Measurements from ENCODE around the gene NAA80.

DNA sequence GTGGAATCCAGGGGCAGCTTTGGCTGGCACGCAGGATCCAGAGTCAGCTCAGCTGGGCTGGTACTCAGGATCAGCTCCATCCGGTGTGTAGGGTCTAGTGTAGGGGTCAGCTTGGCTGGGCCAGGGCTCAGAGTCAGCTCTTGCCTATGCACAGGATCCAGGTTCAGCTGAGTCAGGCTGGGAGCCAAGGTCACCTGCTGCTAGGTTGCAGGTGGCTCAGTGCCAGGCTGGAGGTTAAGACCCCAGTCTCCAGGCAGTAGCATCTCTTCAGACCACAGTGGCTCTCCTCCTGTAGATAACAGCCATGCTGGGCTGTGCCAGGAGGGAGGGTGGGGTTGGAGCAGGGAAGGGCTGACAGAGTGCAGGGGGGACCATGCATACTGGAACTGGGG is 1.8 kb downstream of the NAA80 start:
- TF ChIP-seq CTCF (conservative IDR thresholded peaks at IDR 0.05; ENCODE audit: low read depth, low read length) (no peak), EZH2 (IDR thresholded peaks at IDR 0.05; ENCODE audit: borderline replicate concordance, low read depth, low read length, poor library complexity, severe bottlenecking) (no peak)

All from A673 (cell line).